ENCODE data around the gene ELL2.

Gene ELL2

GRCh38 chr5:95835682-95836385, 125.8 kb downstream of the ELL2 start:
- FAIRE-seq (peak; percentile 70), DNase-seq (ENCODE audit: insufficient read length, low spot score) (no peak)
- no peak for TF ChIP-seq TAF1 (IDR thresholded peaks at IDR 0.05; ENCODE audit: low read depth, low read length)
- no peak for TF ChIP-seq PAX5 (IDR thresholded peaks at IDR 0.05; ENCODE audit: insufficient read depth, low read length, severe bottlenecking)
- no peak for TF ChIP-seq POLR2AphosphoS5 (IDR thresholded peaks at IDR 0.05; ENCODE audit: low read depth, low read length)
- no peak for TF ChIP-seq POU2F2 (IDR thresholded peaks at IDR 0.05; ENCODE audit: low read depth, low read length)
